ENCODE measurements around the gene FCN3. TPM values are rescaled to one million over a fixed set of nuclear protein-coding genes. Genes with fewer than 3 reads are reported as not detected.

The FCN3 gene
- total and polyA plus RNA-seq, 9 of the 15 experiments (the other 6 are each of a cell fraction or from before 2014, with no cell fraction given) = 0.49 TPM; not detected in 8

DNA sequence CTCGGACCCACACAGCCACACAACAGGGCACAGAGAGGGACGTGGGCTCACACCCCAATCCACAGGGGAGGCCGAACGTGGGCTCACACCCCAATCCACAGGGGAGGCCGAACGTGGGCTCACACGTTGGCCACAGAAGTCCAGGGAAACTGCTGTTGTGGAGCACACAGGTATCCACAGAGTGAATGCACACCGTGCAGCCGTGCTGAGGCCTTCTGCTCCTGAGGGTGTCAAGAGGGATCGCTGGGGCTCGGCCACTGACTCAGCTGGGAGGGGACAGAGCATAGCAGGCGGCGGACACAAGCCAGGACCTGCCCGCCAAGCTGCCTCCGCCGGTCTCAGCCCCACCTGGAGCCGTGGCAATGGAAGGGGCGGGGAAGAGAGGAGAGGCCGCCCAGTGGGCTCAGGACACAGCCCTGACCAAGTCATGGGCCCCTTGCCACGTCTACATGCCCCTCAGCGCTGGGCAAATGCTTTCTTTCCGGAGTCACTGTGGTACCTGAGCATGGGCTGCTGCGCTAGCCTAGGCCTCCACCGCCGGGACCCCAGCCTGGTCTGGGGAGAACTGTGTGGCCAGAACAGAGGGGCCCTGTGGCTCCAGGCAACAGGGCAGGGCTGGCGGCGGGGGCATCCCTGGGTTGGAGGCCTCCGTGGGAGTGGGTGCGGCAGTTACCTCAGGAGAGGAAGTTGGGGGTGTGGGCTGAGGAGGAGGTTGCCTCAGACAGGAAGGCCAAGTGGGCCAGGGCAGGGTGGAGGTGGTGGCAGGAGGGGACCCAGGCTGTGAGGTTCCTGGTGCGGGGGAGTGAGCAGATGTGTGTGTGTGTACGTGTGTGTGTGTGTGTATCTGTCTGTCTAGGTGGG lies 31.6 kb downstream of the FCN3 start (continued):
- TF ChIP-seq MTF1 (CRISPR knock-in tag; IDR thresholded peaks at IDR 0.05; ENCODE audit: borderline replicate concordance) = no peak
- TF ChIP-seq HDAC2 (IDR thresholded peaks at IDR 0.05) = no peak
- TF ChIP-seq, protein P1, sequence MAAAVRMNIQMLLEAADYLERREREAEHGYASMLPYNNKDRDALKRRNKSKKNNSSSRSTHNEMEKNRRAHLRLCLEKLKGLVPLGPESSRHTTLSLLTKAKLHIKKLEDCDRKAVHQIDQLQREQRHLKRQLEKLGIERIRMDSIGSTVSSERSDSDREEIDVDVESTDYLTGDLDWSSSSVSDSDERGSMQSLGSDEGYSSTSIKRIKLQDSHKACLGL (CRISPR knock-in tag; IDR thresholded peaks at IDR 0.05; ENCODE audit: borderline replicate concordance, poor library complexity, severe bottlenecking) = no peak
- no peak for TF ChIP-seq BRCA1 (IDR thresholded peaks at IDR 0.05)
- TF ChIP-seq BRCA1 (CRISPR knock-in tag; IDR thresholded peaks at IDR 0.05) = no peak
- no peak for TF ChIP-seq ZNF76 (CRISPR knock-in tag; IDR thresholded peaks at IDR 0.05; ENCODE audit: borderline replicate concordance)
- no peak for TF ChIP-seq ZNF75A (CRISPR knock-in tag; IDR thresholded peaks at IDR 0.05)
- no peak for TF ChIP-seq TAF7 (tag; IDR thresholded peaks at IDR 0.05)
- no peak for TF ChIP-seq PRMT5 (CRISPR knock-in tag; IDR thresholded peaks at IDR 0.05)
- TF ChIP-seq, protein P2, sequence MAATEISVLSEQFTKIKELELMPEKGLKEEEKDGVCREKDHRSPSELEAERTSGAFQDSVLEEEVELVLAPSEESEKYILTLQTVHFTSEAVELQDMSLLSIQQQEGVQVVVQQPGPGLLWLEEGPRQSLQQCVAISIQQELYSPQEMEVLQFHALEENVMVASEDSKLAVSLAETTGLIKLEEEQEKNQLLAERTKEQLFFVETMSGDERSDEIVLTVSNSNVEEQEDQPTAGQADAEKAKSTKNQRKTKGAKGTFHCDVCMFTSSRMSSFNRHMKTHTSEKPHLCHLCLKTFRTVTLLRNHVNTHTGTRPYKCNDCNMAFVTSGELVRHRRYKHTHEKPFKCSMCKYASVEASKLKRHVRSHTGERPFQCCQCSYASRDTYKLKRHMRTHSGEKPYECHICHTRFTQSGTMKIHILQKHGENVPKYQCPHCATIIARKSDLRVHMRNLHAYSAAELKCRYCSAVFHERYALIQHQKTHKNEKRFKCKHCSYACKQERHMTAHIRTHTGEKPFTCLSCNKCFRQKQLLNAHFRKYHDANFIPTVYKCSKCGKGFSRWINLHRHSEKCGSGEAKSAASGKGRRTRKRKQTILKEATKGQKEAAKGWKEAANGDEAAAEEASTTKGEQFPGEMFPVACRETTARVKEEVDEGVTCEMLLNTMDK (IDR thresholded peaks at IDR 0.05; ENCODE audit: borderline replicate concordance, insufficient read depth, low read depth, low read length, poor library complexity, severe bottlenecking) = no peak
- no peak for TF ChIP-seq NBN (IDR thresholded peaks at IDR 0.05; ENCODE audit: low read depth)
- no peak for TF ChIP-seq GATAD2B (IDR thresholded peaks at IDR 0.05; ENCODE audit: borderline replicate concordance)
- TF ChIP-seq ZBTB17 (CRISPR knock-in tag; IDR thresholded peaks at IDR 0.05) = no peak
- no peak for TF ChIP-seq ZNF644 (tag; IDR thresholded peaks at IDR 0.05; ENCODE audit: low read depth)
- TF ChIP-seq, protein P3, sequence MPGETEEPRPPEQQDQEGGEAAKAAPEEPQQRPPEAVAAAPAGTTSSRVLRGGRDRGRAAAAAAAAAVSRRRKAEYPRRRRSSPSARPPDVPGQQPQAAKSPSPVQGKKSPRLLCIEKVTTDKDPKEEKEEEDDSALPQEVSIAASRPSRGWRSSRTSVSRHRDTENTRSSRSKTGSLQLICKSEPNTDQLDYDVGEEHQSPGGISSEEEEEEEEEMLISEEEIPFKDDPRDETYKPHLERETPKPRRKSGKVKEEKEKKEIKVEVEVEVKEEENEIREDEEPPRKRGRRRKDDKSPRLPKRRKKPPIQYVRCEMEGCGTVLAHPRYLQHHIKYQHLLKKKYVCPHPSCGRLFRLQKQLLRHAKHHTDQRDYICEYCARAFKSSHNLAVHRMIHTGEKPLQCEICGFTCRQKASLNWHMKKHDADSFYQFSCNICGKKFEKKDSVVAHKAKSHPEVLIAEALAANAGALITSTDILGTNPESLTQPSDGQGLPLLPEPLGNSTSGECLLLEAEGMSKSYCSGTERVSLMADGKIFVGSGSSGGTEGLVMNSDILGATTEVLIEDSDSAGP (CRISPR knock-in tag; IDR thresholded peaks at IDR 0.05) = peak; percentile 79
- no peak for TF ChIP-seq XRCC5 (IDR thresholded peaks at IDR 0.05; ENCODE audit: low read depth, low read length)
- TF ChIP-seq, protein P4, sequence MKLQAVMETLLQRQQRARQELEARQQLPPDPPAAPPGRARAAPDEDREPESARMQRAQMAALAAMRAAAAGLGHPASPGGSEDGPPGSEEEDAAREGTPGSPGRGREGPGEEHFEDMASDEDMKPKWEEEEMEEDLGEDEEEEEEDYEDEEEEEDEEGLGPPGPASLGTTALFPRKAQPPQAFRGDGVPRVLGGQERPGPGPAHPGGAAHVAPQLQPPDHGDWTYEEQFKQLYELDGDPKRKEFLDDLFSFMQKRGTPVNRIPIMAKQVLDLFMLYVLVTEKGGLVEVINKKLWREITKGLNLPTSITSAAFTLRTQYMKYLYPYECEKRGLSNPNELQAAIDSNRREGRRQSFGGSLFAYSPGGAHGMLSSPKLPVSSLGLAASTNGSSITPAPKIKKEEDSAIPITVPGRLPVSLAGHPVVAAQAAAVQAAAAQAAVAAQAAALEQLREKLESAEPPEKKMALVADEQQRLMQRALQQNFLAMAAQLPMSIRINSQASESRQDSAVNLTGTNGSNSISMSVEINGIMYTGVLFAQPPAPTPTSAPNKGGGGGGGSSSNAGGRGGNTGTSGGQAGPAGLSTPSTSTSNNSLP (IDR thresholded peaks at IDR 0.05; ENCODE audit: borderline replicate concordance, low read depth, low read length) = no peak
- TF ChIP-seq, protein P5, sequence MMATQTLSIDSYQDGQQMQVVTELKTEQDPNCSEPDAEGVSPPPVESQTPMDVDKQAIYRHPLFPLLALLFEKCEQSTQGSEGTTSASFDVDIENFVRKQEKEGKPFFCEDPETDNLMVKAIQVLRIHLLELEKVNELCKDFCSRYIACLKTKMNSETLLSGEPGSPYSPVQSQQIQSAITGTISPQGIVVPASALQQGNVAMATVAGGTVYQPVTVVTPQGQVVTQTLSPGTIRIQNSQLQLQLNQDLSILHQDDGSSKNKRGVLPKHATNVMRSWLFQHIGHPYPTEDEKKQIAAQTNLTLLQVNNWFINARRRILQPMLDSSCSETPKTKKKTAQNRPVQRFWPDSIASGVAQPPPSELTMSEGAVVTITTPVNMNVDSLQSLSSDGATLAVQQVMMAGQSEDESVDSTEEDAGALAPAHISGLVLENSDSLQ (IDR thresholded peaks at IDR 0.05) = no peak
- TF ChIP-seq RAD51 (IDR thresholded peaks at IDR 0.05; ENCODE audit: borderline replicate concordance, low read depth) = no peak
